GM12891 (cell line): ENCODE results near the gene CASR.

Experiments
- PAX5 ChIP-seq: IDR thresholded peaks from 2 replicates; pipeline ENCODE4 v1.6.1; 2011; ENCODE audit warnings: low read length, moderate library complexity, mild to moderate bottlenecking; ENCODE audit not compliant: insufficient read depth, severe bottlenecking
- POLR2AphosphoS5 ChIP-seq: IDR thresholded peaks from 2 replicates; pipeline ENCODE4 v1.6.1; 2011; ENCODE audit warnings: low read depth, low read length, control low read depth
- TAF1 ChIP-seq: IDR thresholded peaks from 2 replicates; pipeline ENCODE4 v1.6.1; 2011; ENCODE audit warnings: low read depth, low read length, control low read depth

GRCh38 chr3:122265957-122266356 lies 82.5 kb downstream of the CASR start:
- TF ChIP-seq POLR2AphosphoS5 (no peak), PAX5 (no peak), TAF1 (no peak)
